ENCODE results near the gene SAMD4B.
A peak's percentile ranks its signal among the peaks of the same experiment; 100 is the strongest.

SAMD4B gene

DNA sequence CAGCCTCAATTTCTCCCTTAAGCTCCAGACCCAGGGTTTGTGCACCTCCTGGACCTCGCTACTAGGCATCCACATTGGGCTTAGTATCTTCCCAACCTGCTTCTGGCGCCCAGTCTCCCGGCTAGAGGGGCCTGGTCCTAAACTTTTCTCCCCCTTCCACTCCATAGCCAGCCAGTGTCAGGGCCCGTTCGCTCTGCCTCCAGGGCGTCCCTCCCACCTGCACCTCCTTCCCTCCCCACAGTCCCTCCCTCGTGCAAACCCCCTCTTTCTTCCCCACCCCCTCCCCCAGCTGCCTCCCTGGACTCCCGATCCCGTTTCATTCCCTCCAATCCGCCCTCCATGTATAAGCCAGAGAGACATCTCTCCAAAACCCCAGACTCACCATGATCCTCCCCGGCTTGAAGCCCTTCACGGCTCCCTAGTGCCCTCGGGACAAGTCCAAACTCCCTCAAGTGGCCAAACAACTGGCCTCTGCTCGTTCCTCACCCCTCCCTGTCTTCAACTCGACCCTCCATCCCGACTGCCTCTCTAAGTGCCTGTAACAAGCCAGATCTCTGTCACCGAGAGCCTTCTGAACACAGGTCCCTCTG lies 997 bp upstream of the SAMD4B start:
- TF ChIP-seq CTCF (IDR thresholded peaks at IDR 0.05) (no peak), ZFX (IDR thresholded peaks at IDR 0.05; ENCODE audit: borderline replicate concordance) (no peak)
- peak overlapping the region; percentile 67 for H3K27ac ChIP-seq

DNA sequence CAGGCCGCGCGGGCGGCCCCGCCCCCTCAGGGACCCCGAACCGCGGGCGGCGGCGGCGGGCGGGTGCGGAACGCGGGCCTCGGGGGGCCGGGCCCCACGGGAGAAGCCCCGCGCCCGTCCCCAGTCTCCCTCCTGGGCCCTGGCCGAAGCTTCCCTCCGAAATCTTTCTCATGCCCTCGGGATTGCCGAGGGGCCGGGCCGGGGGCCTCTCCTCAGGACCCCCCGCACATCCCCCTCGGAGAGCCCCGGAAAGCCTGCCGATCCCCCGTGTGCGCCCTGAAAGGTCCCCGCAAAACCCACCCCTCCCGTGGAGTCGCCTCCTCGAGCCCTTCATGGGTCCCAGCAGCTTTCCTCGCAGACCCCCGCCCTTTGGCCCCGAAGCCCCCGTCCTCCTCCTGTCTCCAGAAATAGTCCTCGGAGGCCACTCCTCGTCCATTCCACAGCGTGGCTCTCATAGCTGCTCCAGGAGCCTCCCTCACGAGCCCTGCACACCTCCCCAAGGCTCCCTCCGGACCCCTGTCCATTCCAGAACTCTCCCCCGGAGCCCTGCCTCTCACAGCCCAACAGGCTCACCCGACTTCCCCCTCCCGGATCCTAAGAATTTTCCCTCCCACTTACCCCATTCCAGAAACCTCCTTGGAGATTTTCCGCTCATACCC lies 555 bp downstream of the SAMD4B start:
- H3K27ac ChIP-seq, result peak overlapping the region; percentile 67
- TF ChIP-seq ZFX (IDR thresholded peaks at IDR 0.05; ENCODE audit: borderline replicate concordance), result no peak
- TF ChIP-seq CTCF (IDR thresholded peaks at IDR 0.05), result no peak

GRCh38 chr19:39345956-39346355 lies 3.7 kb downstream of the SAMD4B start:
- H3K27ac ChIP-seq, result no peak overlapping the region
- TF ChIP-seq CTCF (IDR thresholded peaks at IDR 0.05) (no peak), ZFX (IDR thresholded peaks at IDR 0.05; ENCODE audit: borderline replicate concordance) (no peak)

DNA sequence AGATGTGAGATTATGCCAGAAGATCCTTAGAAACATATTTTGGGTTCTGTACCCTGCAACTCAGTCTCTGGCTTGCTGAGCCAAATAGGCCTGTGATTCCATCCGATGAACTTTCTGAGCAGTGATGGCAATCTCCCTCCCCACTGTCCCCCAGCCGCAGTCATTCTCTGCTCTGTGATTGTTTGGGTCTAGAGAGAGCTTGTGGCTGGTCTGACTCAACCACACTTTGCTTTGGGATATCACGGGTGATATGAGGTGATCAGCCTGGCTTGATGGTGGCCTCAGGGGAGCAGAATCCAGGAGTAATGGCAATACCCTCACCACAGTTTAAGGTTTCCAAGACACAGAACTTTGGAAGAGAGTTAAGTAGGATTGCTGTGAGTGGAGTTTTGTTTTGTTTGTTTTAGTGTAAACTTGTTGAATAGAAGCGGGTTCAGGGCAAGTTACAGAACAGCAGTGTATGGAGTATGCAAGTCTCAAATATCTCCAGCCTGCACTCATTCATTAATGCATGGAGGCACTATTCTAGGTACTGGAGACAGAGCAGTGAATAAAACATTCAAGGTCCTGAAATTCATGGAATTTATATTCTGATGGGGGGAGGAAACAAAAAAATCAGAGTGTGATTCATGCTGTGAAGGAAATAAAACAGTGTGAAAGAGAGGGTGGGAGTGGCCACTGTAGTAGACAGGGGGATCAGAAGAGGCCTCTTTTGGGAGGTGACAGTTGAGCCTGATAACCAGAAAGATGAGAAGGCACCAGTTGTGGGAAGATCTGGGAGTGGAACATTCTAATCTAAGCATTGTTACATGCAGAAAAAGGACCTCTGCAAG lies 5.3 kb downstream of the SAMD4B start:
- TF ChIP-seq CTCF (IDR thresholded peaks at IDR 0.05) (no peak), ZFX (IDR thresholded peaks at IDR 0.05; ENCODE audit: borderline replicate concordance) (no peak)
- no peak overlapping the region for H3K27ac ChIP-seq

DNA sequence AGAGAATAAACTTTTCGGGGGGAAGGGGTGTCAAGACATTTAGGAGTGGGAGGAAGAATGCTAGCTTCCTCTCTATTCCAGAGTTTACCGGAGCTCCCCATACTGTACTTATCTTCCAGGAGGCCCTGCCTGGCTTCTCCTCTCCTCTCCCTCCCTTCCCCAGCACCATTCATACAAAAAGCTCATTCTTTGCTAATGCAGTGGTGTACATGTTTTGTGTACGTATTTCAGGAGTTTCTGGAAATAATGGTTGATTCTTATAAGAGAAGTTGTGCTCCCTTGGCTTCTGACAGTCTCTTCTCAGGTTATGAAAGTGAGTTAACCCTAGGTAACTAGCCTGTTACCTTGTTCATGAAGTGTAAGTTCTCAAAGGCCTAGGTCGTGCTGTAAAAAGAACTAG lies 7.1 kb downstream of the SAMD4B start:
- H3K27ac ChIP-seq, result no peak overlapping the region
- TF ChIP-seq CTCF (IDR thresholded peaks at IDR 0.05) (no peak), ZFX (IDR thresholded peaks at IDR 0.05; ENCODE audit: borderline replicate concordance) (no peak)

DNA sequence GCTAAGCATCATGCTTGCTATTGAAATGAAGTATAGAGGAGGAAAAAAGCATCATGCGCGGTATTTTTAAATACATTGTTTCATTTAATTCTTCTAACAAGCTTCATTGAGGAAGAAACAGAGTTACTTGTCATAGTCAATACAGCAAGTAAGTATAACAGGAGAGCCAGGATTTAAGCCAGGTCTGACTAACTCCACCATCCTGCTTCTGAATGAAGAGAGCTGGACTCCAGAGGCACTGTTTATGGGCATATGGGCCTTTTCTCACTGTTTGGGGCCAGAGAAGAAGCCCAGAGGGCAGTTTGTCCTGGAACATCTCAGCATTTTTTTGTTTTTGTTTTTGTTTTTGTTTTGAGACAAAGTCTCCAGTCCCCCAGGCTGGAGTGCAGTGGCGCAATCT lies 7.9 kb downstream of the SAMD4B start:
- TF ChIP-seq ZFX (IDR thresholded peaks at IDR 0.05; ENCODE audit: borderline replicate concordance), result no peak
- TF ChIP-seq CTCF (IDR thresholded peaks at IDR 0.05), result no peak
- no peak overlapping the region for H3K27ac ChIP-seq
